Adrenal gland (tissue), 5 donors: ENCODE measurements around the gene BST2.

Experiments
- POLR2A ChIP-seq, 2 donors: fragments of 450-650 bp; IDR thresholded peaks; one replicate each; pipeline ENCODE4 v1.6.1; 2017; ENCODE audit warnings: antibody characterized with exemption in 2 of 2, mild to moderate bottlenecking in 2 of 2, moderate library complexity in 1 of 2
- TF ChIP-seq, protein P1 (sequence below), 6 experiments: fragments of 450-650 bp in 4 of 6; fragments of 200-600 bp in 2 of 6; sonication (generic) in 1 of 6; IDR thresholded peaks; 1 replicate in 5 of 6; 2 replicates in 1 of 6; pipeline versions ENCODE4 v1.5.1 to v1.8.0; 2016 to 2021; ENCODE audit warnings: antibody characterized with exemption in 6 of 6, mild to moderate bottlenecking in 2 of 6, moderate library complexity in 1 of 6
- donor health status: DM: no; HTN: no; CAD: no.

GRCh38 chr19:17436874-17437267 lies 31.4 kb upstream of the BST2 start:
- TF ChIP-seq, protein P1, sequence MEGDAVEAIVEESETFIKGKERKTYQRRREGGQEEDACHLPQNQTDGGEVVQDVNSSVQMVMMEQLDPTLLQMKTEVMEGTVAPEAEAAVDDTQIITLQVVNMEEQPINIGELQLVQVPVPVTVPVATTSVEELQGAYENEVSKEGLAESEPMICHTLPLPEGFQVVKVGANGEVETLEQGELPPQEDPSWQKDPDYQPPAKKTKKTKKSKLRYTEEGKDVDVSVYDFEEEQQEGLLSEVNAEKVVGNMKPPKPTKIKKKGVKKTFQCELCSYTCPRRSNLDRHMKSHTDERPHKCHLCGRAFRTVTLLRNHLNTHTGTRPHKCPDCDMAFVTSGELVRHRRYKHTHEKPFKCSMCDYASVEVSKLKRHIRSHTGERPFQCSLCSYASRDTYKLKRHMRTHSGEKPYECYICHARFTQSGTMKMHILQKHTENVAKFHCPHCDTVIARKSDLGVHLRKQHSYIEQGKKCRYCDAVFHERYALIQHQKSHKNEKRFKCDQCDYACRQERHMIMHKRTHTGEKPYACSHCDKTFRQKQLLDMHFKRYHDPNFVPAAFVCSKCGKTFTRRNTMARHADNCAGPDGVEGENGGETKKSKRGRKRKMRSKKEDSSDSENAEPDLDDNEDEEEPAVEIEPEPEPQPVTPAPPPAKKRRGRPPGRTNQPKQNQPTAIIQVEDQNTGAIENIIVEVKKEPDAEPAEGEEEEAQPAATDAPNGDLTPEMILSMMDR (IDR thresholded peaks at IDR 0.05) = no peak
- TF ChIP-seq POLR2A (IDR thresholded peaks at IDR 0.05) = no peak
